NCI-H1092 (cell line): ENCODE results near the gene NOD2.

Experiments used
- DNase-seq: peaks from one replicate; lab custom pipeline; 2025; lab: John Stamatoyannopoulos, UW

The NOD2 gene

GRCh38 chr16:50742576-50743200 lies 49.3 kb downstream of the NOD2 start:
- no peak for DNase-seq

GRCh38 chr16:50743581-50744225 lies 50.3 kb downstream of the NOD2 start:
- DNase-seq, result no peak

GRCh38 chr16:50744881-50745280 lies 51.5 kb downstream of the NOD2 start:
- no peak for DNase-seq

DNA sequence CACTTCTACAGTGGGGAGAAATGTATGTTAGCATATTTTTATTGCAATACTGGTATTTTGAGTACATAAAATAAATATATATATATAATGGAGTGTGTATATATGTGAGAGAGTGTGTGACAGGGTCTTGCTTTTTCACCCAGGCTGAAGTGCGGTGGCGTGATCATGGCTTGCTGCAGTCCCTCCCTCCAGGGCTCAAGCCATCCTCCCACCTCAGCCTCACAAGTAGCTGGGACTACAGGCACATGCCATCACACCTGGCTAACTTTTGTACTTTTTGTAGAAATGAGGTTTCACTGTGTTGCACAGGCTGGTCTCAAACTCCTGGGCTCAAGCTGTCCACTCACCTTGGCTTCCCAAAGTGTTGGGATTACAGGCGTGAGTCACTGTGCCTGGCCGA lies 52.5 kb downstream of the NOD2 start:
- no peak for DNase-seq

- DNase-seq, result no peak
These were observed 54.0 kb downstream of the NOD2 start for GRCh38 chr16:50747207-50747956.

DNA sequence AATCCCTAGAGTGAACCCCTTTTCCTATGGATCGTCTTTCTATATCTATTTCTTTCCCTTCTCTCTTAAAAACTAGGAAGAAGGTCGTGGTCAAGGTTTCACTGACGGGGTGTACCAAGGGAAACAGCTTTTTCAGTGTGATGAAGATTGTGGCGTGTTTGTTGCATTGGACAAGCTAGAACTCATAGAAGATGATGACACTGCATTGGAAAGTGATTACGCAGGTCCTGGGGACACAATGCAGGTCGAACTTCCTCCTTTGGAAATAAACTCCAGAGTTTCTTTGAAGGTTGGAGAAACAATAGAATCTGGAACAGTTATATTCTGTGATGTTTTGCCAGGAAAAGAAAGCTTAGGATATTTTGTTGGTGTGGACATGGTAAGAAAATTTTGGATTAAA lies 58.1 kb downstream of the NOD2 start:
- no peak for DNase-seq

- DNase-seq, result no peak
These were observed 59.2 kb downstream of the NOD2 start for GRCh38 chr16:50752471-50753235.

- no peak for DNase-seq
These were observed 63.1 kb downstream of the NOD2 start for GRCh38 chr16:50756473-50756872.

DNA sequence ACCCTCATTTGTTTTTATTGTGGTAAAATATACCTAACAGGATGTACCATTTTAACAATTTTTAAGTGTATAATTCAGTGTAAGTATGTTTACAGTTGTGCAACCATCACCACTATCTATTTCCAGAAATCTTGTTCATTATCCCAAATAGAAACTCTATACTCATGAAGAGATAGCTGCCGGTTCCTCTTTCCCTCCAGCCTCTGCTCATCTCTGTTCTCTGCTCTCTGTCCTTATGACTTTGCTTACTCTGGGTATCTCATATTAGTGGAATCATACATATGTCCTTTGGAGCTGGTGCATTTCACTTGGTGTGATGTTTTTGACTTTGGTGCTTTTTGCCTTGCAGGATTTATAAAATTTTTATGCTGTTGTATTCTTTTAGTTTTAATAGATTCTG lies 67.9 kb downstream of the NOD2 start:
- DNase-seq, result no peak

DNA sequence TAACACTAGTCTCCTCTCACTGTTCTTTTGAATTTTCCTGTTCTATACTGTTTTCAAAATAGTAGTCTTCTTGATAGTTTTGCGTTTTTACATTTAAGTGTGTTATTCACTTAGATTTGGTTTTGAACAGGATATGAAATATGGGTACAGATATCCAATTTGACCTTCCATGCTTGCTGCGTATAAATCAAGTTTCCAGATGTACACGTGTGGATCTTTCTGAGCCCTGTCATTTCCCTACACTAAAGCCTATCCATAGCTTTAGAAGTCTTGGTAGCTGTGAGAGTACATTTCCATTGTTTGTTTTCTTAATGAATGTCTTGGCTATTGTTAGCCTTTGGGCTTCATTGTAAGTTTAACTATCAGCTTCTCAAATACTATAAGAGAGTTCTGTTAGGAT lies 68.8 kb downstream of the NOD2 start:
- DNase-seq, result no peak

GRCh38 chr16:50763211-50763610 lies 69.8 kb downstream of the NOD2 start:
- DNase-seq, result no peak

GRCh38 chr16:50765260-50765659 lies 71.9 kb downstream of the NOD2 start:
- no peak for DNase-seq

DNA sequence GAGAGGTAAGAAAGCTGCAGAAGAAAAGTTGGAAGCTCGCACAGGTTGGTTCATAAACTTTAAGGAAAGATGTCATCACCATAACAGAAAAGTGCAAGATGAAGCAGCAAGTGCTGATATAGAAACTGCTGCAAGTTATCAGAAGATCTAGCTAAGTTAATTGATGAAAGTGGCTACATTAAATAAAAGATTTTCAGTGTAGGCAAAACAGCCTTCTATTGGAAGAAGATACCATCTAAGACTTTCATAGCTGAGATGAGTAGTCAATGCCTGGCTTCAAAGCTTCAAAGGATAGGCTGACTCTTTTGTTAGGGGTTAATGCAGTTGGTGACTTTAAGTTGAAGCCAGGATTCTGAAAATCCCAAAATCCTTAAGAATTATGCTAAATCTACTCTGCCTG lies 72.5 kb downstream of the NOD2 start:
- DNase-seq, result no peak

DNA sequence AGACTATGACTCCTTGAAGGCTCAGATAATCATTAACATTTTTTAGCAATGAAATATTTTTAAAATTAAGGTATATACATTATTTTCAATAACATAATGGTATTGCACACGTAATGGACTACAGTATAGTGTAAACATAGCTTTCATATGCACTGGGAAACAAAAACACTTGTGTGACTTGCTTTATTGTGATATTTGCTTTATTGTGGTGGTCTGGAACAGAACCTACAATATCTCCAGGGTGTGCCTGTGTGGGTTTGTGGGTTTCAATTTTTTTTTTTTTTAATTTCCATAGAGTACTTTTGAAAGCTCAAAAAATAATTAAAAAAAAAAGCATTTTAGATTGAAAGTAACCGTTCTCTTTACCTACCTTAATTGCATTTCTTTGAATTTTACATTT lies 73.8 kb downstream of the NOD2 start:
- no peak for DNase-seq

DNA sequence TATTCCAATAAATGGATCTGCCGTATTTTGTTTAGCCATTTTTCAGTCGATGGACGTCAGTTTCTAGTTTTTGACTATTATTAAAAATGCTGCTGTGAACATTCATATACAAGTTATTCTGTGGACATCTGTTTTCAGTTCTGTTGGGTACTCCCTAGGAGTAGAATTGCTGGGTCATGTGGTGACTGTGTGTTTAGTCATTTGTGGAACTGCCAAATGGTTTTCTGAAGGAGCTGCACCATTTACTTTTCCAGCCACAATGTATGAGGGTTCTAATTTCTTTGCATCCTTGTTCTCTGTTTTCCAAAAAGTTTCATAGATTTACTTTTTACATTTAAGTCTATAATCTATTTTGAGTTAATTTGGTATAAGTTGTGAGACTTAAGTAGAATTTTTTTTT lies 78.0 kb downstream of the NOD2 start:
- no peak for DNase-seq

GRCh38 chr16:50774405-50774804 lies 81.0 kb downstream of the NOD2 start:
- no peak for DNase-seq

- DNase-seq, result no peak
These were observed 81.6 kb downstream of the NOD2 start for GRCh38 chr16:50774960-50775359.

GRCh38 chr16:50776037-50776436 lies 82.6 kb downstream of the NOD2 start:
- no peak for DNase-seq

- DNase-seq, result no peak
These were observed 85.1 kb downstream of the NOD2 start for GRCh38 chr16:50778284-50779163.

DNA sequence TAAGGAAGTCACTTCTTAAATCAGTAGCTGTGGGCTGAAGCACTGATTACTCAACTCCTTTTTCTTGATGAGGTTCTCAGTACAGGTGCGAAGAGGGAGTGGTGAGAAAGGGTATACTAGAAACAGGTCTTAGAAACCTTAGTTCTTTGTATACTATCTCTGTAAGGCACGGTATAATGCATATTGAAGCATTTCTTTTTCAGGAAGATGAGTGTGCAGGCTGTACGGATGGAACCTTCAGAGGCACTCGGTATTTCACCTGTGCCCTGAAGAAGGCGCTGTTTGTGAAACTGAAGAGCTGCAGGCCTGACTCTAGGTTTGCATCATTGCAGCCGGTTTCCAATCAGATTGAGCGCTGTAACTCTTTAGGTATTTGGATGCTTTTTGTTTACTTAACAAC lies 87.6 kb downstream of the NOD2 start:
- no peak for DNase-seq

DNA sequence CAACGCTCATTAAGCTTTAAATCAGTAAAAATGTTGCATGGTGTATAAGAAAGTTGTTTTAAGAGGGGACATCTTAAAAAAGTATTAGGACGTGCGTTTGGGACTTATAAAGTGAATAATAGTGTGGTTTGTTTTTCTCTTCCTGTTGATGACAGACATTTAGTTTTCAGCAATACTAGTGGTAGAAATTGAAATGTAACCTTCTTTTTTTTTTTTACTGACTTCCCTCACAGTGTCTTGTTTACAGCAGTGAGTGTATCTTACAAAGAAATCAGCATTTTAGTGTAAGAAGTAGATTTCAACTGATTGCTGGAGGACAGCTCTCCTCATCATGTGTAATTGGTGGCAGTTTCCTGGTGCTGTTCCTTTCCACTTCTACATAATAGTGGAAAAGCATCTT lies 88.1 kb downstream of the NOD2 start:
- no peak for DNase-seq
